ENCODE results near the gene VAC14. TPM values are rescaled to one million over a fixed set of nuclear protein-coding genes. Genes with fewer than 3 reads are reported as not detected.
"Not testable (repeated sequence)": the region's sequence is repeated elsewhere in the genome, so short reads cannot be mapped to it uniquely, and the experiment has no call there.

VAC14 gene
- total RNA-seq, 1 experiment from 2014 or later = 35.3 TPM

GRCh38 chr16:70822734-70823133, 21.8 kb upstream of the VAC14 start:
- H3K79me2 ChIP-seq (ENCODE audit: insufficient read depth, low read length); H3K27ac ChIP-seq (ENCODE audit: low read depth, low read length); RAD21 ChIA-PET (ENCODE audit: low non-redundant PET in 1 of 2, low total read pairs in 2 of 2, uncharacterized antibody in 2 of 2, unreplicated experiment in 2 of 2); H4K20me1 ChIP-seq (ENCODE audit: insufficient read depth); H3K9ac ChIP-seq (ENCODE audit: low read length); DNase-seq (ENCODE audit: low read depth, low spot score); H3K4me1 ChIP-seq (ENCODE audit: control insufficient read depth in 1 of 2, insufficient read depth in 2 of 2, low read length in 2 of 2); CTCF ChIA-PET; H3K9me3 ChIP-seq (ENCODE audit: control insufficient read depth in 1 of 2, insufficient read depth in 1 of 2, low read depth in 1 of 2, low read length in 2 of 2); H3K4me3 ChIP-seq (replicated peaks in 1 of 2; ENCODE audit: low read depth in 1 of 2, low read length in 2 of 2); intact Hi-C loops (cut with micrococcal nuclease); H3K36me3 ChIP-seq (ENCODE audit: control insufficient read depth in 1 of 2, insufficient read depth in 2 of 2, low read length in 2 of 2); ATAC-seq; H3K4me2 ChIP-seq (ENCODE audit: low read length); BruUV-seq (replicated peaks); H3K27me3 ChIP-seq (ENCODE audit: insufficient read depth, low read length); H2AFZ ChIP-seq (ENCODE audit: low read depth, low read length, poor library complexity, severe bottlenecking); H3K9me2 ChIP-seq (ENCODE audit: insufficient read depth); POLR2A ChIA-PET: not testable (repeated sequence)

DNA sequence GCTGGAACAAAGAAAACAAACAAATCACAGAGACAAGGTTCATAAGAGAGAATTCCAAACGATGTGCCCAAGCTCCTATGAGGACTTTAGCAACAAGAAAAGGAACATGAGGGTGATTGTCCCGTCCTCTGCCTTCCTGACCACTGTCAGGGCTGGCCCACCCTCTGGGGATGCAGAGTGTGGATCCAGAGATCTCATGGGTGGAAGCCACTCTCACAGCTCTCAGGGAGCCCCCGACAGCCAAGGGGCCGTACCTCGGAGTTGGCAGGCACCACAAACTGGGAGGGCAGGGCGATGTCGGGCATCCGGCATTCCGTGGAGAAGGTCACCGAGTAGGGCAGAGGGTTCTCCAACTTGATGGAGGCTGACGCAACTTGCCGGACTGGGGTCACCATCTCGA, 17.1 kb upstream of the VAC14 start:
- H3K4me3 ChIP-seq (replicated peaks in 1 of 2; ENCODE audit: low read depth in 1 of 2, low read length in 2 of 2); ATAC-seq; H3K9ac ChIP-seq (ENCODE audit: low read length); H3K9me2 ChIP-seq (ENCODE audit: insufficient read depth); H3K4me2 ChIP-seq (ENCODE audit: low read length); H3K4me1 ChIP-seq (ENCODE audit: control insufficient read depth in 1 of 2, insufficient read depth in 2 of 2, low read length in 2 of 2); H3K9me3 ChIP-seq (ENCODE audit: control insufficient read depth in 1 of 2, insufficient read depth in 1 of 2, low read depth in 1 of 2, low read length in 2 of 2); RAD21 ChIA-PET (ENCODE audit: low non-redundant PET in 1 of 2, low total read pairs in 2 of 2, uncharacterized antibody in 2 of 2, unreplicated experiment in 2 of 2); intact Hi-C loops (cut with micrococcal nuclease); H4K20me1 ChIP-seq (ENCODE audit: insufficient read depth); H3K79me2 ChIP-seq (ENCODE audit: insufficient read depth, low read length); H2AFZ ChIP-seq (ENCODE audit: low read depth, low read length, poor library complexity, severe bottlenecking); H3K27me3 ChIP-seq (ENCODE audit: insufficient read depth, low read length); H3K27ac ChIP-seq (ENCODE audit: low read depth, low read length); POLR2A ChIA-PET; BruUV-seq (replicated peaks); DNase-seq (ENCODE audit: low read depth, low spot score); CTCF ChIA-PET; H3K36me3 ChIP-seq (ENCODE audit: control insufficient read depth in 1 of 2, insufficient read depth in 2 of 2, low read length in 2 of 2): not testable (repeated sequence)

DNA sequence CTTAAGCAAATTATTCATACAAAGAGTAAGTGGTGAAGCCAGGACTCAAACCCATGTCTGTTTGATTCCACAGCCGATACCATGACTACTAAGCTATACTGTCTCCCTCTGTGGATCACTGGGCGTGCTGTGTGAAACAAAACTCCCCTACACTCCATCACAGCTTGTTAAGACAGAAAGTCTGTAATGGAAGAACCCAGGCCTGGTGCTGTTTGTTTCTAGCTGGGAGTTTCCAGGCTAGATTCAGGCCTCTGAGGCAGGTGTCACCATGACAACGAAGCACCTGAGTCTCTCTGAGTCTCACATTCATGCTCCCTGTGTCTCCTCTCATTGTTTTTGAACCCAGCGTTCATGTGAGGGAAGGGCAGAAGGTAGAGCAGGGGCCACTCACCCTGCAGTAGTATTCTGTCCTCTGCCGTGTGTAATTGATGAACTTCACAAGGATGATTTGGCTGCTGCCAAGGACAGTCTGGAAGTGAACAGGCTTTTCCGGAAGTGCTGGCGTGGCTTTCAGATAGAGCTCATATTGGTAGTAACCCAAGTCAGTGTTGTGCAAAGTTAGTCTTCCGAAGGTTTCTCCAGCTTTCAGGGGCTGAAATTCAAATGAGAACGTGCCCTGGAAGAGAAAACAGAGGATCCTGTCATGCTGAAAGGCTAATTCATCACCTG, 8.6 kb upstream of the VAC14 start:
- H3K9me2 ChIP-seq (ENCODE audit: insufficient read depth) = no peaks in the 10 kb centered on the region
- no peaks in the 10 kb centered on the region for H3K36me3 ChIP-seq (ENCODE audit: control insufficient read depth in 1 of 2, insufficient read depth in 2 of 2, low read length in 2 of 2)
- H3K9me3 ChIP-seq (ENCODE audit: control insufficient read depth in 1 of 2, insufficient read depth in 1 of 2, low read depth in 1 of 2, low read length in 2 of 2) = peaks cover 0 to under 1% of the 10 kb centered on the region in 2 experiments; a peak in 1 of 4 replicates
- intact Hi-C loops (cut with micrococcal nuclease) = no loop called here
- H3K79me2 ChIP-seq (ENCODE audit: insufficient read depth, low read length) = no peaks in the 10 kb centered on the region
- no peaks in the 10 kb centered on the region for H3K4me1 ChIP-seq (ENCODE audit: control insufficient read depth in 1 of 2, insufficient read depth in 2 of 2, low read length in 2 of 2)
- H3K4me2 ChIP-seq (ENCODE audit: low read length) = no peak overlapping the region
- H3K4me3 ChIP-seq (replicated peaks in 1 of 2; ENCODE audit: low read depth in 1 of 2, low read length in 2 of 2) = no peak overlapping the region
- no peak overlapping the region for H3K27ac ChIP-seq (ENCODE audit: low read depth, low read length)
- peaks cover 17% of the 10 kb centered on the region; the same call in 1 of the 2 replicates for H3K27me3 ChIP-seq (ENCODE audit: insufficient read depth, low read length)
- no peaks in the 10 kb centered on the region; the same call in 1 of the 2 replicates for H4K20me1 ChIP-seq (ENCODE audit: insufficient read depth)
- H2AFZ ChIP-seq (ENCODE audit: low read depth, low read length, poor library complexity, severe bottlenecking) = no peak overlapping the region
- RAD21 ChIA-PET (ENCODE audit: low non-redundant PET in 1 of 2, low total read pairs in 2 of 2, uncharacterized antibody in 2 of 2, unreplicated experiment in 2 of 2) = no interaction called here
- POLR2A ChIA-PET = interaction anchor here (1.9 kb wide), 1 partner anchor 8 kb away, joined by 7 read pairs; the partner anchor contains the start of gene VAC14
- DNase-seq (ENCODE audit: low read depth, low spot score) = no peak
- H3K9ac ChIP-seq (ENCODE audit: low read length) = no peak overlapping the region
- CTCF ChIA-PET = no interaction called here
- BruUV-seq (replicated peaks) = no TSS peak
- ATAC-seq = no peak
- TF ChIP-seq RAD21 (IDR thresholded peaks at IDR 0.05; ENCODE audit: low read depth) (no peak), EZH2 (IDR thresholded peaks at IDR 0.05) (no peak), ELF1 (IDR thresholded peaks at IDR 0.05; ENCODE audit: borderline replicate concordance, low read depth) (no peak), TCF7L2 (IDR thresholded peaks at IDR 0.05; ENCODE audit: borderline replicate concordance, extremely low read depth, insufficient read depth, insufficient read length) (no peak), SP1 (IDR thresholded peaks at IDR 0.05; ENCODE audit: low read depth) (no peak), ZNF274 (IDR thresholded peaks at IDR 0.05; ENCODE audit: low read depth, low read length) (no peak), EZH2phosphoT487 (IDR thresholded peaks at IDR 0.05; ENCODE audit: borderline replicate concordance) (no peak), MAX (IDR thresholded peaks at IDR 0.05) (no peak), CEBPB (IDR thresholded peaks at IDR 0.05; ENCODE audit: low read depth) (no peak)
- TF ChIP-seq, protein P1, sequence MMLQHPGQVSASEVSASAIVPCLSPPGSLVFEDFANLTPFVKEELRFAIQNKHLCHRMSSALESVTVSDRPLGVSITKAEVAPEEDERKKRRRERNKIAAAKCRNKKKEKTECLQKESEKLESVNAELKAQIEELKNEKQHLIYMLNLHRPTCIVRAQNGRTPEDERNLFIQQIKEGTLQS (IDR thresholded peaks at IDR 0.05) = no peak
- TF ChIP-seq, protein P2, sequence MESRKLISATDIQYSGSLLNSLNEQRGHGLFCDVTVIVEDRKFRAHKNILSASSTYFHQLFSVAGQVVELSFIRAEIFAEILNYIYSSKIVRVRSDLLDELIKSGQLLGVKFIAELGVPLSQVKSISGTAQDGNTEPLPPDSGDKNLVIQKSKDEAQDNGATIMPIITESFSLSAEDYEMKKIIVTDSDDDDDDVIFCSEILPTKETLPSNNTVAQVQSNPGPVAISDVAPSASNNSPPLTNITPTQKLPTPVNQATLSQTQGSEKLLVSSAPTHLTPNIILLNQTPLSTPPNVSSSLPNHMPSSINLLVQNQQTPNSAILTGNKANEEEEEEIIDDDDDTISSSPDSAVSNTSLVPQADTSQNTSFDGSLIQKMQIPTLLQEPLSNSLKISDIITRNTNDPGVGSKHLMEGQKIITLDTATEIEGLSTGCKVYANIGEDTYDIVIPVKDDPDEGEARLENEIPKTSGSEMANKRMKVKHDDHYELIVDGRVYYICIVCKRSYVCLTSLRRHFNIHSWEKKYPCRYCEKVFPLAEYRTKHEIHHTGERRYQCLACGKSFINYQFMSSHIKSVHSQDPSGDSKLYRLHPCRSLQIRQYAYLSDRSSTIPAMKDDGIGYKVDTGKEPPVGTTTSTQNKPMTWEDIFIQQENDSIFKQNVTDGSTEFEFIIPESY (IDR thresholded peaks at IDR 0.05; ENCODE audit: extremely low read depth, insufficient replicate concordance, low read length) = no peak
